ENCODE data around the gene HEATR5A.

DNA sequence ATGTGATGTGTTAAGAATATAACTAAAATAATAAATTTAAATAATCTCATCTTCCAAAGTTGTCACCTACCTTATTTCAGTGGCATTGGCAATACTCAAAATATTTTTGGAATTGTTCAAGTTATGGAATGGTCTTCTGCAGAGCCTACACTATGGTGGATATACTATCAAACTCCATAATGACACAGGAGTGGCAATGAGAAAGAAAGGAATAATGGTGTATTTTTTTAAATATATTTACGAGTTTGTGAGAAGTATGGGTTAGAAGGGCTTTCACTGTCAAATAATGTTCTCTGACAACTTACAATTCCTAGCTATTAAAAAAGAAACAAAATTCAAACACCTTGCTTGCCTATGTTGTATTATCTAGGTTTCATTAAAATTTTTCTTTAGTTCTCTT, 38.1 kb downstream of the HEATR5A start:
- no peak for TF ChIP-seq POLR2AphosphoS5 (IDR thresholded peaks at IDR 0.05; ENCODE audit: low read depth, low read length)
- TF ChIP-seq REST (IDR thresholded peaks at IDR 0.05; ENCODE audit: insufficient read depth in 1 of 2, low read depth in 2 of 2, low read length in 2 of 2): no peak
- no peak for TF ChIP-seq SIN3A (IDR thresholded peaks at IDR 0.05; ENCODE audit: borderline replicate concordance, insufficient read depth, low read length)
